ENCODE results near the gene F2RL1. TPM values are rescaled to one million over a fixed set of nuclear protein-coding genes. Genes with fewer than 3 reads are reported as not detected.

F2RL1 gene
- total and polyA plus RNA-seq, 2 of the 13 experiments (the other 11 are each of a cell fraction or from before 2014, with no cell fraction given): 9.9 to 23.0 TPM

GRCh38 chr5:76805821-76806505 lies 12.9 kb upstream of the F2RL1 start (continued):
- TF ChIP-seq ZBTB44 (CRISPR knock-in tag; IDR thresholded peaks at IDR 0.05) (no peak), BORCS8-MEF2B (CRISPR knock-in tag; IDR thresholded peaks at IDR 0.05) (no peak), MAFK (conservative IDR thresholded peaks at IDR 0.05 in 1 of 2, IDR thresholded peaks at IDR 0.05 in 1 of 2; ENCODE audit: low read length in 2 of 2) (peak in 1 of 2 experiments; percentile 41; a peak in 2 of 4 replicates), STAG1 (CRISPR knock-in tag; IDR thresholded peaks at IDR 0.05) (no peak), ZNF446 (CRISPR knock-in tag; IDR thresholded peaks at IDR 0.05) (no peak), ETV5 (CRISPR knock-in tag; IDR thresholded peaks at IDR 0.05; ENCODE audit: borderline replicate concordance) (no peak), KLF13 (CRISPR knock-in tag; IDR thresholded peaks at IDR 0.05) (no peak), IRF1 (CRISPR knock-in tag; IDR thresholded peaks at IDR 0.05; ENCODE audit: low read depth) (no peak), ZNF430 (CRISPR knock-in tag; IDR thresholded peaks at IDR 0.05) (no peak), TCF7 (IDR thresholded peaks at IDR 0.05; ENCODE audit: low read depth) (0 out of 2 replicates have a peak, but pooled peaks have one; percentile 19), ZNF598 (CRISPR knock-in tag; IDR thresholded peaks at IDR 0.05; ENCODE audit: borderline replicate concordance) (no peak), ZNF33A (CRISPR knock-in tag; IDR thresholded peaks at IDR 0.05; ENCODE audit: borderline replicate concordance) (no peak), NFE2 (CRISPR knock-in tag; IDR thresholded peaks at IDR 0.05) (no peak), CREM (IDR thresholded peaks at IDR 0.05) (peak; percentile 47; the same call in 1 of the 2 replicates), CREM (CRISPR knock-in tag; IDR thresholded peaks at IDR 0.05) (no peak), POGK (CRISPR knock-in tag; conservative IDR thresholded peaks at IDR 0.05) (no peak), CBX5 (CRISPR knock-in tag; IDR thresholded peaks at IDR 0.05; ENCODE audit: borderline replicate concordance) (no peak), GABPB1 (CRISPR knock-in tag; IDR thresholded peaks at IDR 0.05) (no peak), ZNF263 (CRISPR knock-in tag; IDR thresholded peaks at IDR 0.05) (no peak), ZNF841 (CRISPR knock-in tag; IDR thresholded peaks at IDR 0.05; ENCODE audit: borderline replicate concordance) (no peak), ZBTB26 (CRISPR knock-in tag; IDR thresholded peaks at IDR 0.05; ENCODE audit: borderline replicate concordance) (no peak)
- TF ChIP-seq, protein P1, sequence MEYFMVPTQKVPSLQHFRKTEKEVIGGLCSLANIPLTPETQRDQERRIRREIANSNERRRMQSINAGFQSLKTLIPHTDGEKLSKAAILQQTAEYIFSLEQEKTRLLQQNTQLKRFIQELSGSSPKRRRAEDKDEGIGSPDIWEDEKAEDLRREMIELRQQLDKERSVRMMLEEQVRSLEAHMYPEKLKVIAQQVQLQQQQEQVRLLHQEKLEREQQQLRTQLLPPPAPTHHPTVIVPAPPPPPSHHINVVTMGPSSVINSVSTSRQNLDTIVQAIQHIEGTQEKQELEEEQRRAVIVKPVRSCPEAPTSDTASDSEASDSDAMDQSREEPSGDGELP (IDR thresholded peaks at IDR 0.05; ENCODE audit: borderline replicate concordance, low read depth): no peak
- TF ChIP-seq, protein P2, sequence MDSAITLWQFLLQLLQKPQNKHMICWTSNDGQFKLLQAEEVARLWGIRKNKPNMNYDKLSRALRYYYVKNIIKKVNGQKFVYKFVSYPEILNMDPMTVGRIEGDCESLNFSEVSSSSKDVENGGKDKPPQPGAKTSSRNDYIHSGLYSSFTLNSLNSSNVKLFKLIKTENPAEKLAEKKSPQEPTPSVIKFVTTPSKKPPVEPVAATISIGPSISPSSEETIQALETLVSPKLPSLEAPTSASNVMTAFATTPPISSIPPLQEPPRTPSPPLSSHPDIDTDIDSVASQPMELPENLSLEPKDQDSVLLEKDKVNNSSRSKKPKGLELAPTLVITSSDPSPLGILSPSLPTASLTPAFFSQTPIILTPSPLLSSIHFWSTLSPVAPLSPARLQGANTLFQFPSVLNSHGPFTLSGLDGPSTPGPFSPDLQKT (CRISPR knock-in tag; IDR thresholded peaks at IDR 0.05; ENCODE audit: borderline replicate concordance): no peak

Data from HepG2 (cell line).